Caco-2 (cell line): Measurements from ENCODE around the gene UPB1. TPM values are rescaled to one million over a fixed set of nuclear protein-coding genes. Genes with fewer than 3 reads are reported as not detected.

ENCODE experiments used
- BruUV-seq: library from RNA; stranded (reverse); fragments of 400-500 nt; replicated peaks from 2 replicates; lab custom pipeline; 2021; lab: Mats Ljungman, UMichigan
- CTCF ChIA-PET: fragments of 300-600 bp; sonication (Branson Sonifier 250); formaldehyde crosslinking; loops from one replicate; lab custom pipeline; 2022; ENCODE audit warnings: antibody characterized with exemption; lab: Charles Lee
- POLR2A ChIA-PET: fragments of 300-600 bp; sonication (Branson Sonifier 250); formaldehyde crosslinking; loops from one replicate; lab custom pipeline; 2022; ENCODE audit warnings: antibody characterized with exemption; lab: Charles Lee
- DNase-seq, 2 experiments: peaks; one replicate each; pipeline versions ENCODE4 v3.0.0 to v3.0.0-alpha.2; 2020 to 2022
- H3K27me3 ChIP-seq: replicated peaks from 2 replicates; pipeline ENCODE4 v1.6.0; 2011; ENCODE audit warnings: low read length; ENCODE audit not compliant: control insufficient read depth, insufficient read depth
- H3K36me3 ChIP-seq: 2 replicates; pipeline ENCODE4 v1.5.1; 2011; ENCODE audit warnings: low read length; ENCODE audit not compliant: control insufficient read depth, insufficient read depth
- H3K4me1 ChIP-seq: fragments of 250-450 bp; sonication (Bioruptor Pico); 2 replicates; pipeline ENCODE4 v1.5.1; 2020; ENCODE audit warnings: mild to moderate bottlenecking
- H3K4me3 ChIP-seq: 2 replicates; pipeline ENCODE4 v1.5.1; 2011; ENCODE audit warnings: low read depth, mild to moderate bottlenecking, control low read depth, low read length
- H3K9me3 ChIP-seq: fragments of 250-450 bp; sonication (Bioruptor Pico); 2 replicates; pipeline ENCODE4 v1.5.1; 2020; ENCODE audit warnings: mild to moderate bottlenecking, moderate library complexity
- H3K27ac Mint-ChIP-seq: one replicate; pipeline ENCODE4 v1.8.0; 2022; ENCODE audit warnings: mixed read lengths; ENCODE audit not compliant: unreplicated experiment
- H3K27me3 Mint-ChIP-seq: one replicate; pipeline ENCODE4 v1.8.0; 2022; ENCODE audit warnings: mixed read lengths; ENCODE audit not compliant: insufficient read depth, unreplicated experiment
- H3K36me3 Mint-ChIP-seq: one replicate; pipeline ENCODE4 v1.8.0; 2022; ENCODE audit warnings: mild to moderate bottlenecking, mixed read lengths; ENCODE audit not compliant: insufficient read depth, unreplicated experiment
- H3K4me1 Mint-ChIP-seq: one replicate; pipeline ENCODE4 v1.8.0; 2022; ENCODE audit warnings: low read depth, mixed read lengths; ENCODE audit not compliant: unreplicated experiment
- H3K4me3 Mint-ChIP-seq: one replicate; pipeline ENCODE4 v1.8.0; 2022; ENCODE audit warnings: mild to moderate bottlenecking, moderate library complexity, mixed read lengths; ENCODE audit not compliant: unreplicated experiment
- H3K9me3 Mint-ChIP-seq: one replicate; pipeline ENCODE4 v1.8.0; 2022; ENCODE audit warnings: mixed read lengths; ENCODE audit not compliant: unreplicated experiment
- intact Hi-C: fragments of 100-400 bp; cut with micrococcal nuclease; formaldehyde crosslinking; loops from one replicate; pipeline ENCODE4 v1.10.0; 2022; ENCODE audit not compliant: unreplicated experiment
- total RNA-seq: library from RNA; stranded (reverse); gene quantifications from 2 replicates; pipeline ENCODE4 v1.2.3, GENCODE V29; 2022
- TF ChIP-seq, protein P1 (sequence below), 2 experiments: fragments of 200-600 bp in 1 of 2; IDR thresholded peaks; 1 replicate in 1 of 2; 2 replicates in 1 of 2; pipeline versions ENCODE4 v1.5.1 to v1.8.0; 2011 to 2022; ENCODE audit warnings: antibody characterized with exemption in 1 of 2, control low read depth in 1 of 2, inconsistent platforms in 1 of 2, low read depth in 1 of 2, low read length in 1 of 2, mild to moderate bottlenecking in 1 of 2, moderate library complexity in 1 of 2; ENCODE audit not compliant: insufficient read depth in 1 of 2, severe bottlenecking in 1 of 2, unreplicated experiment in 1 of 2

Gene UPB1
- total RNA-seq, 1 experiment from 2014 or later: 6.7 TPM

GRCh38 chr22:24564376-24565058 is 69.4 kb downstream of the UPB1 start:
- no TSS peak for BruUV-seq
- Mint-ChIP-seq H3K27me3 (no peaks in the 10 kb centered on the region), H3K27ac (peak overlapping the region; percentile 25), H3K4me1 (peaks cover 14% of the 10 kb centered on the region), H3K9me3 (no peaks in the 10 kb centered on the region), H3K4me3 (no peak overlapping the region), H3K36me3 (peaks cover 79% of the 10 kb centered on the region)
- no peak for DNase-seq
- H3K27me3 ChIP-seq: no peaks in the 10 kb centered on the region
- peaks cover 6% of the 10 kb centered on the region for H3K36me3 ChIP-seq
- intact Hi-C loops: no loop called here
- ChIA-PET POLR2A (interaction anchor here (0.9 kb wide), 1 partner anchor 14 kb away, joined by 4 read pairs; no protein-coding TSS in a partner anchor), CTCF (interaction anchor here (0.6 to 0.7 kb wide), 3 partner anchors 9 to 502 kb away, joined by 3 read pairs; partner anchors contain the start of gene SNRPD3)
- peaks cover 16% of the 10 kb centered on the region; the same call in 1 of the 2 replicates for H3K4me1 ChIP-seq
- no peaks in the 10 kb centered on the region for H3K9me3 ChIP-seq
- TF ChIP-seq, protein P1, sequence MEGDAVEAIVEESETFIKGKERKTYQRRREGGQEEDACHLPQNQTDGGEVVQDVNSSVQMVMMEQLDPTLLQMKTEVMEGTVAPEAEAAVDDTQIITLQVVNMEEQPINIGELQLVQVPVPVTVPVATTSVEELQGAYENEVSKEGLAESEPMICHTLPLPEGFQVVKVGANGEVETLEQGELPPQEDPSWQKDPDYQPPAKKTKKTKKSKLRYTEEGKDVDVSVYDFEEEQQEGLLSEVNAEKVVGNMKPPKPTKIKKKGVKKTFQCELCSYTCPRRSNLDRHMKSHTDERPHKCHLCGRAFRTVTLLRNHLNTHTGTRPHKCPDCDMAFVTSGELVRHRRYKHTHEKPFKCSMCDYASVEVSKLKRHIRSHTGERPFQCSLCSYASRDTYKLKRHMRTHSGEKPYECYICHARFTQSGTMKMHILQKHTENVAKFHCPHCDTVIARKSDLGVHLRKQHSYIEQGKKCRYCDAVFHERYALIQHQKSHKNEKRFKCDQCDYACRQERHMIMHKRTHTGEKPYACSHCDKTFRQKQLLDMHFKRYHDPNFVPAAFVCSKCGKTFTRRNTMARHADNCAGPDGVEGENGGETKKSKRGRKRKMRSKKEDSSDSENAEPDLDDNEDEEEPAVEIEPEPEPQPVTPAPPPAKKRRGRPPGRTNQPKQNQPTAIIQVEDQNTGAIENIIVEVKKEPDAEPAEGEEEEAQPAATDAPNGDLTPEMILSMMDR (IDR thresholded peaks at IDR 0.05; ENCODE audit: insufficient read depth in 1 of 2, low read depth in 1 of 2, low read length in 1 of 2, severe bottlenecking in 1 of 2, unreplicated experiment in 1 of 2): no peak
- H3K4me3 ChIP-seq: no peak overlapping the region

DNA sequence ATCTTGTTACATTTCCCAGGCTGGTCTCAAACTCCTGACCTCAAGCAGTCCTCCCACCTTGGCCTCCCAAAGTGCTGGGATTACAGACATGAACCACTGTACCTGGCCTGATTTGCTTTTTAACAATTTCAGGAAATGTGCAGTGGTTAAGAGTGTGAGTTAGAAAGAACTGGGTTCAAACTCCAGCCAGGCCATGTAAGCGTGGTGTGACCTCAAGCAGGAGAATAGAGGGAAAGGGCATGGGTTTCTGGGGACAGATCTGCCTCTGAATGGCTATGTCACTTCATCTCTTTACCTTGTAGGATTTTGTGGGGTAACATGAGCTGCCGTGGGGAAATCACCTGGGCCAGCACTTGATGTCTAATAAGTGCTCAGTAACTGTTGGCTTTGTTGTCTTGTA is 69.9 kb downstream of the UPB1 start:
- POLR2A ChIA-PET: no interaction called here
- H3K4me1 Mint-ChIP-seq: peaks cover 14% of the 10 kb centered on the region
- no peak for DNase-seq
- CTCF ChIA-PET: interaction anchor here (0.6 kb wide), 2 partner anchors 20 to 501 kb away, joined by 3 read pairs; no protein-coding TSS in a partner anchor
- Histone ChIP-seq H3K27me3 (no peaks in the 10 kb centered on the region), H3K4me3 (no peak overlapping the region), H3K36me3 (peaks cover 9% of the 10 kb centered on the region), H3K4me1 (peaks cover 16% of the 10 kb centered on the region; the same call in 1 of the 2 replicates), H3K9me3 (no peaks in the 10 kb centered on the region)
- intact Hi-C loops: no loop called here
- H3K9me3 Mint-ChIP-seq: no peaks in the 10 kb centered on the region
- H3K27ac Mint-ChIP-seq: no peak overlapping the region
- peaks cover 84% of the 10 kb centered on the region for H3K36me3 Mint-ChIP-seq
- TF ChIP-seq, protein P1 (IDR thresholded peaks at IDR 0.05; ENCODE audit: insufficient read depth in 1 of 2, low read depth in 1 of 2, low read length in 1 of 2, severe bottlenecking in 1 of 2, unreplicated experiment in 1 of 2): no peak
- no TSS peak for BruUV-seq
- no peak overlapping the region for H3K4me3 Mint-ChIP-seq
- no peaks in the 10 kb centered on the region for H3K27me3 Mint-ChIP-seq

DNA sequence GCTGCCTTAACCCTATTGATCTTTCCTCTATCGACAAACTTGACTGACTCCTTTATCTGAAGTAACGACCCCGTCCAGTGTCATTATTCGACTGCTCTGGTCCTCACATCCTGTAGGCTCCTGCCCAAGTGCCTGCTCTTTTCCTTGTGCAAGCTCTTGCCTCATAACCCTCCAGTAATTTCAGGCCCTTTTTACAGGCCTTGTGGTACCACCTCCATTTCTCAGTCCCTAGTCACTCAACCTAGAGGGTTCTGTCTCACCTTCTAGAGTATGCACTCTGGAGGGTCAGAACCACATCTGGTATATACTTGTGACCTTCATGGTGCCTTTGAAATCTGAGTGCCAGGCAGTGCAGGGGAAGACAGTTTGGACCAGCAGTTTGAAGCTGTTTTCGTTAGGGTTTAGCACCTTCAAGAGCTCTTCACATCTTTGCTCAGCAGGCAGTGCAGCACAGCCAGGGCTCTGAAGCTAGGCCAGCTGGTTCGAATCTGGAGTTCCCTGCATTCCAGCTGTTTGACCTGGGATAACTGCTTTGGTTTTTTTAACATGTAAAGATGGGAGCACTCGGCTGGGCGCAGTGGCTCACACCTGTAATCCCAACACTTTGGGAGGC is 71.9 kb downstream of the UPB1 start:
- DNase-seq: no peak
- ChIA-PET CTCF (interaction anchor here (0.6 kb wide), 2 partner anchors 12 to 58 kb away, joined by 4 to 5 read pairs; no protein-coding TSS in a partner anchor), POLR2A (no interaction called here)
- H3K4me3 Mint-ChIP-seq: peak overlapping the region; percentile 22
- H3K27me3 Mint-ChIP-seq: no peaks in the 10 kb centered on the region
- peaks cover 16% of the 10 kb centered on the region; the same call in 1 of the 2 replicates for H3K4me1 ChIP-seq
- no peaks in the 10 kb centered on the region for H3K9me3 ChIP-seq
- no peaks in the 10 kb centered on the region for H3K27me3 ChIP-seq
- H3K4me3 ChIP-seq: no peak overlapping the region
- H3K36me3 Mint-ChIP-seq: peaks cover 91% of the 10 kb centered on the region
- H3K9me3 Mint-ChIP-seq: no peaks in the 10 kb centered on the region
- no TSS peak for BruUV-seq
- H3K36me3 ChIP-seq: peaks cover 7% of the 10 kb centered on the region
- intact Hi-C loops: no loop called here
- TF ChIP-seq, protein P1 (IDR thresholded peaks at IDR 0.05; ENCODE audit: insufficient read depth in 1 of 2, low read depth in 1 of 2, low read length in 1 of 2, severe bottlenecking in 1 of 2, unreplicated experiment in 1 of 2): no peak
- peaks cover 14% of the 10 kb centered on the region for H3K4me1 Mint-ChIP-seq
- peak overlapping the region; percentile 21 for H3K27ac Mint-ChIP-seq
